GM23338 (cell line): ENCODE results near the gene SERPINA1. TPM values are rescaled to one million over a fixed set of nuclear protein-coding genes. Genes with fewer than 3 reads are reported as not detected.

Experiments used
- ATAC-seq: fragments of 200-7000 bp; cut with Tn5 transposase; 3 replicates; pipeline ENCODE4 v1.9.1; 2020
- DNase-seq: peaks from one replicate; pipeline ENCODE4 v3.0.0-alpha.2; 2015; ENCODE audit warnings: low spot score
- H2AFZ ChIP-seq: fragments of 200-600 bp; sonication (generic); 2 replicates; pipeline ENCODE4 v1.8.0; 2016; ENCODE audit warnings: antibody characterized with exemption, mild to moderate bottlenecking, moderate library complexity
- H3F3A ChIP-seq: fragments of 200-600 bp; sonication (generic); replicated peaks from 2 replicates; pipeline ENCODE4 v1.8.0; 2017; ENCODE audit warnings: antibody characterized with exemption, mixed run types, low read depth
- H3K27ac ChIP-seq: fragments of 200-600 bp; sonication (generic); 2 replicates; pipeline ENCODE4 v1.6.1; 2016; ENCODE audit warnings: low read depth
- H3K27me3 ChIP-seq: fragments of 200-600 bp; sonication (generic); 2 replicates; pipeline ENCODE4 v1.8.0; 2016; ENCODE audit warnings: mild to moderate bottlenecking, mixed run types, moderate library complexity; ENCODE audit not compliant: insufficient read depth
- H3K36me3 ChIP-seq: fragments of 200-600 bp; sonication (generic); 2 replicates; pipeline ENCODE4 v1.8.0; 2016; ENCODE audit warnings: mild to moderate bottlenecking; ENCODE audit not compliant: insufficient read depth
- H3K4me1 ChIP-seq: fragments of 200-600 bp; sonication (generic); 2 replicates; pipeline ENCODE4 v1.8.0; 2016; ENCODE audit warnings: mild to moderate bottlenecking, moderate library complexity; ENCODE audit not compliant: insufficient read depth
- H3K4me2 ChIP-seq: fragments of 200-600 bp; sonication (generic); 2 replicates; pipeline ENCODE4 v1.7.1; 2017; ENCODE audit warnings: mixed run types
- H3K4me3 ChIP-seq: fragments of 200-600 bp; sonication (generic); 2 replicates; pipeline ENCODE4 v1.6.1; 2016; ENCODE audit warnings: mixed run types
- H3K79me2 ChIP-seq: fragments of 200-600 bp; sonication (generic); replicated peaks from 2 replicates; pipeline ENCODE4 v1.8.0; 2017; ENCODE audit warnings: mild to moderate bottlenecking; ENCODE audit not compliant: insufficient read depth
- H3K9me2 ChIP-seq: fragments of 200-600 bp; sonication (generic); 2 replicates; pipeline ENCODE4 v1.8.0; 2017; ENCODE audit not compliant: insufficient read depth
- H4K20me1 ChIP-seq: fragments of 200-600 bp; sonication (generic); replicated peaks from 2 replicates; pipeline ENCODE4 v1.8.0; 2017; ENCODE audit warnings: mild to moderate bottlenecking; ENCODE audit not compliant: insufficient read depth
- H3K27ac Mint-ChIP-seq: 2 replicates; pipeline ENCODE4 v1.8.0; 2020; ENCODE audit warnings: inconsistent platforms, mild to moderate bottlenecking, moderate library complexity, mixed read lengths
- H3K27me3 Mint-ChIP-seq: 3 replicates; pipeline ENCODE4 v1.8.0; 2022; ENCODE audit warnings: low read depth, mild to moderate bottlenecking, moderate library complexity, mixed read lengths, inconsistent platforms; ENCODE audit not compliant: insufficient read depth, poor library complexity
- H3K36me3 Mint-ChIP-seq: 3 replicates; pipeline ENCODE4 v1.8.0; 2021; ENCODE audit warnings: low read depth, mild to moderate bottlenecking, inconsistent platforms, moderate library complexity, mixed read lengths
- H3K4me1 Mint-ChIP-seq: 3 replicates; pipeline ENCODE4 v1.8.0; 2020; ENCODE audit warnings: mild to moderate bottlenecking, inconsistent platforms, mixed read lengths
- H3K4me3 Mint-ChIP-seq: 3 replicates; pipeline ENCODE4 v1.8.0; 2021; ENCODE audit warnings: moderate library complexity, mild to moderate bottlenecking, inconsistent platforms, mixed read lengths
- H3K9me3 Mint-ChIP-seq: 3 replicates; pipeline ENCODE4 v1.8.0; 2020; ENCODE audit warnings: moderate library complexity, mild to moderate bottlenecking, inconsistent platforms, mixed read lengths
- CREB1 ChIP-seq: fragments of 250-450 bp; sonication (Bioruptor Pico); IDR thresholded peaks from 2 replicates; pipeline ENCODE4 v1.5.0; 2020; ENCODE audit warnings: low read depth, mild to moderate bottlenecking, moderate library complexity
- ZNF331 ChIP-seq: fragments of 250-450 bp; sonication (Bioruptor Pico); IDR thresholded peaks from 2 replicates; pipeline ENCODE4 v1.5.0; 2020; ENCODE audit warnings: low read depth, mild to moderate bottlenecking, moderate library complexity
- polyA plus RNA-seq: library from polyadenylated mRNA; unstranded; fragments of >200 nt; fragmentation: Nextera tagmentation; extraction: Ambion mirVana; gene quantifications from 2 replicates; pipeline ENCODE4 v1.2.1, GENCODE V29; 2016
- total RNA-seq: library from RNA; depleted of rRNA; stranded (reverse); fragments of >200 nt; shearing (Covaris generic); gene quantifications from 2 replicates; pipeline ENCODE4 v1.2.3, GENCODE V29; 2014
- TF ChIP-seq, protein P1 (sequence below): fragments of 250-450 bp; sonication (Bioruptor Pico); IDR thresholded peaks from 2 replicates; pipeline ENCODE4 v1.5.0; 2020; ENCODE audit warnings: mild to moderate bottlenecking, moderate library complexity

SERPINA1 gene
- total and polyA plus RNA-seq, 2 experiments from 2014 or later, result not detected

DNA sequence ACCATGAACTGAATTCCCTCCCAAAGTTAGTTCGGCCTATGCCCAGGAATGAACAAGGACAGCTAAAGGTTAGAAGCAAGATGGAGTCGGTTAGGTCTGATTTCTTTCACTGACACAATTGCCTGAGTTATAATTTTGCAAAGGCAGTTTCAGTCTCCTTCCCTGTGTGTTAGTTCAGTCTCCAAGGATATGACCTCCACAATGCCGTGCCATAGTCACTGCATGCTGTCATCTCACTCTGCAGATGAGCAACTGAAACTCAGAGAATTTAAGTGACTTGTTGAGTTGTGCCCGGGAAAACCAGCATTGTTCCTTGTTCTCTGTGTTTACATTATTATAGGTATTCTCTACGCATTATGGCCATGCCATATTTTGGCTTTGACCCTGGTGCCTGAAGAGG is 10.1 kb upstream of the SERPINA1 start:
- no peaks in the 10 kb centered on the region for H3K9me3 Mint-ChIP-seq
- peak overlapping the region; percentile 49; the same call in 1 of the 3 replicates for H3K4me3 Mint-ChIP-seq

DNA sequence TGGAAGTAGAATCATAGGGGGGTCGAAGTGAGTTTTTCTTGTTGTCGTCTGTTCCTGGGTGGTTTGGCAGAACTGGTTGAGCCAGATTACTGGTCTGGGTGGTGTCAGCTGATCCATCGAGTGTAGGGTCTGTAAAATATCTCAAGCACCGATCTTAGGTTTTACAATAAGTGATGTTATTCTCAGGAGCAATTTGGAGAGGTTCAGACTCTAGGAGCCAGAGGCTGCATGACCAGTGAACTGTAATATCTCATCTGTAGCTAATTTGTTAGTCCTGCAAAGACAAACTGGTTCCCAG is 9.7 kb upstream of the SERPINA1 start:
- H3K4me3 ChIP-seq, result peak overlapping the region; percentile 34
- Mint-ChIP-seq H3K4me1 (peaks cover 52% of the 10 kb centered on the region), H3K4me3 (peak overlapping the region; percentile 49), H3K36me3 (no peaks in the 10 kb centered on the region), H3K27ac (no peak overlapping the region), H3K9me3 (no peaks in the 10 kb centered on the region), H3K27me3 (peaks cover 7% of the 10 kb centered on the region)
- no peaks in the 10 kb centered on the region for H3K79me2 ChIP-seq
- H3K9me2 ChIP-seq, result no peaks in the 10 kb centered on the region
- H4K20me1 ChIP-seq, result no peaks in the 10 kb centered on the region
- TF ChIP-seq ZNF331 (CRISPR knock-in tag) (no peak), CREB1 (CRISPR knock-in tag) (0 out of 2 replicates have a peak, but pooled peaks have one; percentile 37)
- ATAC-seq (no peak; the same call in 1 of the 3 replicates), DNase-seq (peak; percentile 36)
- no peaks in the 10 kb centered on the region for H3K27me3 ChIP-seq
- H3F3A ChIP-seq, result 0 out of 2 replicates have a peak, but pooled peaks cover 3% of the 10 kb centered on the region
- H2AFZ ChIP-seq, result no peak overlapping the region
- H3K4me1 ChIP-seq, result peaks cover 20% of the 10 kb centered on the region
- no peaks in the 10 kb centered on the region for H3K36me3 ChIP-seq
- peak overlapping the region; percentile 70 for H3K4me2 ChIP-seq
- no peak overlapping the region for H3K27ac ChIP-seq

More for the DNA sequence above, 10.1 kb upstream of the SERPINA1 start:
- H3K27ac Mint-ChIP-seq, result no peak overlapping the region
- H3K27me3 Mint-ChIP-seq, result peaks cover 7% of the 10 kb centered on the region
- no peaks in the 10 kb centered on the region for H3K36me3 Mint-ChIP-seq
- H3K4me3 ChIP-seq, result peak overlapping the region; percentile 34
- DNase-seq (no peak), ATAC-seq (no peak)
- H3K27ac ChIP-seq, result no peak overlapping the region
- H3K4me1 ChIP-seq, result peaks cover 20% of the 10 kb centered on the region
- no peaks in the 10 kb centered on the region for H3K9me2 ChIP-seq
- H3K4me1 Mint-ChIP-seq, result peaks cover 52% of the 10 kb centered on the region
- H3F3A ChIP-seq, result 0 out of 2 replicates have a peak, but pooled peaks cover 3% of the 10 kb centered on the region
- no peaks in the 10 kb centered on the region for H3K79me2 ChIP-seq
- peak overlapping the region; percentile 70 for H3K4me2 ChIP-seq
- H3K27me3 ChIP-seq, result no peaks in the 10 kb centered on the region
- TF ChIP-seq, protein P1, sequence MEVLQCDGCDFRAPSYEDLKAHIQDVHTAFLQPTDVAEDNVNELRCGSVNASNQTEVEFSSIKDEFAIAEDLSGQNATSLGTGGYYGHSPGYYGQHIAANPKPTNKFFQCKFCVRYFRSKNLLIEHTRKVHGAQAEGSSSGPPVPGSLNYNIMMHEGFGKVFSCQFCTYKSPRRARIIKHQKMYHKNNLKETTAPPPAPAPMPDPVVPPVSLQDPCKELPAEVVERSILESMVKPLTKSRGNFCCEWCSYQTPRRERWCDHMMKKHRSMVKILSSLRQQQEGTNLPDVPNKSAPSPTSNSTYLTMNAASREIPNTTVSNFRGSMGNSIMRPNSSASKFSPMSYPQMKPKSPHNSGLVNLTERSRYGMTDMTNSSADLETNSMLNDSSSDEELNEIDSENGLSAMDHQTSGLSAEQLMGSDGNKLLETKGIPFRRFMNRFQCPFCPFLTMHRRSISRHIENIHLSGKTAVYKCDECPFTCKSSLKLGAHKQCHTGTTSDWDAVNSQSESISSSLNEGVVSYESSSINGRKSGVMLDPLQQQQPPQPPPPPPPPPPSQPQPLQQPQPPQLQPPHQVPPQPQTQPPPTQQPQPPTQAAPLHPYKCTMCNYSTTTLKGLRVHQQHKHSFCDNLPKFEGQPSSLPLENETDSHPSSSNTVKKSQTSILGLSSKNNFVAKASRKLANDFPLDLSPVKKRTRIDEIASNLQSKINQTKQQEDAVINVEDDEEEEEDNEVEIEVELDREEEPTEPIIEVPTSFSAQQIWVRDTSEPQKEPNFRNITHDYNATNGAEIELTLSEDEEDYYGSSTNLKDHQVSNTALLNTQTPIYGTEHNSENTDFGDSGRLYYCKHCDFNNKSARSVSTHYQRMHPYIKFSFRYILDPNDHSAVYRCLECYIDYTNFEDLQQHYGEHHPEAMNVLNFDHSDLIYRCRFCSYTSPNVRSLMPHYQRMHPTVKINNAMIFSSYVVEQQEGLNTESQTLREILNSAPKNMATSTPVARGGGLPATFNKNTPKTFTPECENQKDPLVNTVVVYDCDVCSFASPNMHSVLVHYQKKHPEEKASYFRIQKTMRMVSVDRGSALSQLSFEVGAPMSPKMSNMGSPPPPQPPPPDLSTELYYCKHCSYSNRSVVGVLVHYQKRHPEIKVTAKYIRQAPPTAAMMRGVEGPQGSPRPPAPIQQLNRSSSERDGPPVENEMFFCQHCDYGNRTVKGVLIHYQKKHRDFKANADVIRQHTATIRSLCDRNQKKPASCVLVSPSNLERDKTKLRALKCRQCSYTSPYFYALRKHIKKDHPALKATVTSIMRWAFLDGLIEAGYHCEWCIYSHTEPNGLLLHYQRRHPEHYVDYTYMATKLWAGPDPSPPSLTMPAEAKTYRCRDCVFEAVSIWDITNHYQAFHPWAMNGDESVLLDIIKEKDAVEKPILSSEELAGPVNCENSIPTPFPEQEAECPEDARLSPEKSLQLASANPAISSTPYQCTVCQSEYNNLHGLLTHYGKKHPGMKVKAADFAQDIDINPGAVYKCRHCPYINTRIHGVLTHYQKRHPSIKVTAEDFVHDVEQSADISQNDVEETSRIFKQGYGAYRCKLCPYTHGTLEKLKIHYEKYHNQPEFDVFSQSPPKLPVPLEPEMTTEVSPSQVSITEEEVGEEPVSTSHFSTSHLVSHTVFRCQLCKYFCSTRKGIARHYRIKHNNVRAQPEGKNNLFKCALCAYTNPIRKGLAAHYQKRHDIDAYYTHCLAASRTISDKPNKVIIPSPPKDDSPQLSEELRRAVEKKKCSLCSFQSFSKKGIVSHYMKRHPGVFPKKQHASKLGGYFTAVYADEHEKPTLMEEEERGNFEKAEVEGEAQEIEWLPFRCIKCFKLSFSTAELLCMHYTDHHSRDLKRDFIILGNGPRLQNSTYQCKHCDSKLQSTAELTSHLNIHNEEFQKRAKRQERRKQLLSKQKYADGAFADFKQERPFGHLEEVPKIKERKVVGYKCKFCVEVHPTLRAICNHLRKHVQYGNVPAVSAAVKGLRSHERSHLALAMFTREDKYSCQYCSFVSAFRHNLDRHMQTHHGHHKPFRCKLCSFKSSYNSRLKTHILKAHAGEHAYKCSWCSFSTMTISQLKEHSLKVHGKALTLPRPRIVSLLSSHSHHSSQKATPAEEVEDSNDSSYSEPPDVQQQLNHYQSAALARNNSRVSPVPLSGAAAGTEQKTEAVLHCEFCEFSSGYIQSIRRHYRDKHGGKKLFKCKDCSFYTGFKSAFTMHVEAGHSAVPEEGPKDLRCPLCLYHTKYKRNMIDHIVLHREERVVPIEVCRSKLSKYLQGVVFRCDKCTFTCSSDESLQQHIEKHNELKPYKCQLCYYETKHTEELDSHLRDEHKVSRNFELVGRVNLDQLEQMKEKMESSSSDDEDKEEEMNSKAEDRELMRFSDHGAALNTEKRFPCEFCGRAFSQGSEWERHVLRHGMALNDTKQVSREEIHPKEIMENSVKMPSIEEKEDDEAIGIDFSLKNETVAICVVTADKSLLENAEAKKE, result no peak
- no peak overlapping the region for H2AFZ ChIP-seq
- no peaks in the 10 kb centered on the region for H3K36me3 ChIP-seq
- H4K20me1 ChIP-seq, result no peaks in the 10 kb centered on the region
